Calu3 (cell line): ENCODE data around the gene DNAH7. TPM values are rescaled to one million over a fixed set of nuclear protein-coding genes. Genes with fewer than 3 reads are reported as not detected.

Experiments
- Bru-seq: library from RNA; stranded (reverse); fragments of 400-500 nt; gene quantifications from one replicate; lab custom pipeline; 2021; lab: Mats Ljungman, UMichigan
- BruChase-seq, 2 experiments: library from RNA; stranded (reverse); fragments of 400-500 nt; gene quantifications; one replicate each; lab custom pipeline; 2021; lab: Mats Ljungman, UMichigan
- BruUV-seq: library from RNA; stranded (reverse); fragments of 400-500 nt; replicated peaks from 2 replicates; lab custom pipeline; 2021; lab: Mats Ljungman, UMichigan
- CTCF ChIA-PET: fragments of 300-600 bp; sonication (Branson Sonifier 250); formaldehyde crosslinking; loops from one replicate; lab custom pipeline; 2022; ENCODE audit warnings: antibody characterized with exemption; lab: Charles Lee
- DNase-seq: peaks from one replicate; pipeline ENCODE4 v3.0.0; 2022
- H3K27ac Mint-ChIP-seq: one replicate; pipeline ENCODE4 v1.8.0; 2022; ENCODE audit warnings: mixed read lengths; ENCODE audit not compliant: unreplicated experiment
- H3K27me3 Mint-ChIP-seq: one replicate; pipeline ENCODE4 v1.8.0; 2022; ENCODE audit warnings: mixed read lengths; ENCODE audit not compliant: unreplicated experiment
- H3K36me3 Mint-ChIP-seq: one replicate; pipeline ENCODE4 v1.8.0; 2022; ENCODE audit warnings: mild to moderate bottlenecking, moderate library complexity, mixed read lengths; ENCODE audit not compliant: insufficient read depth, unreplicated experiment
- H3K4me1 Mint-ChIP-seq: one replicate; pipeline ENCODE4 v1.8.0; 2022; ENCODE audit warnings: mild to moderate bottlenecking, low read depth, mixed read lengths; ENCODE audit not compliant: unreplicated experiment
- H3K4me3 Mint-ChIP-seq: one replicate; pipeline ENCODE4 v1.8.0; 2022; ENCODE audit warnings: mild to moderate bottlenecking, low read depth, moderate library complexity, mixed read lengths; ENCODE audit not compliant: unreplicated experiment
- H3K9me3 Mint-ChIP-seq: one replicate; pipeline ENCODE4 v1.8.0; 2022; ENCODE audit warnings: low read depth, mixed read lengths; ENCODE audit not compliant: unreplicated experiment
- intact Hi-C: fragments of 100-400 bp; cut with micrococcal nuclease; formaldehyde crosslinking; loops from one replicate; pipeline ENCODE4 v1.10.0; 2022; ENCODE audit not compliant: unreplicated experiment
- long read RNA-seq: library from polyadenylated mRNA; stranded (forward); transcript quantifications from one replicate; pipeline ENCODE4 v2.0.0, GENCODE V29; 2022
- total RNA-seq: library from RNA; stranded (reverse); gene quantifications from 2 replicates; pipeline ENCODE4 v1.2.3, GENCODE V29; 2022
- TF ChIP-seq, protein P1 (sequence below): fragments of 200-600 bp; IDR thresholded peaks from one replicate; pipeline ENCODE4 v1.8.0; 2022; ENCODE audit warnings: antibody characterized with exemption; ENCODE audit not compliant: unreplicated experiment

The DNAH7 gene
- total RNA-seq (1.7 and 2.5 TPM in 2 replicates), Bru-seq, nascent RNA (percentile 39 among the genes with signal in this experiment), BruChase-seq, experiment 1, labeled RNA remaining after a 6-hour chase (percentile 28 among the genes with signal in this experiment), BruChase-seq, experiment 2, labeled RNA remaining after a 2-hour chase (percentile 31 among the genes with signal in this experiment)
- long read RNA-seq, partial matches to known transcripts: 1 of 1 reads
- long read RNA-seq, other reads (novel, unspliced or antisense): 0 of 1 reads

DNA sequence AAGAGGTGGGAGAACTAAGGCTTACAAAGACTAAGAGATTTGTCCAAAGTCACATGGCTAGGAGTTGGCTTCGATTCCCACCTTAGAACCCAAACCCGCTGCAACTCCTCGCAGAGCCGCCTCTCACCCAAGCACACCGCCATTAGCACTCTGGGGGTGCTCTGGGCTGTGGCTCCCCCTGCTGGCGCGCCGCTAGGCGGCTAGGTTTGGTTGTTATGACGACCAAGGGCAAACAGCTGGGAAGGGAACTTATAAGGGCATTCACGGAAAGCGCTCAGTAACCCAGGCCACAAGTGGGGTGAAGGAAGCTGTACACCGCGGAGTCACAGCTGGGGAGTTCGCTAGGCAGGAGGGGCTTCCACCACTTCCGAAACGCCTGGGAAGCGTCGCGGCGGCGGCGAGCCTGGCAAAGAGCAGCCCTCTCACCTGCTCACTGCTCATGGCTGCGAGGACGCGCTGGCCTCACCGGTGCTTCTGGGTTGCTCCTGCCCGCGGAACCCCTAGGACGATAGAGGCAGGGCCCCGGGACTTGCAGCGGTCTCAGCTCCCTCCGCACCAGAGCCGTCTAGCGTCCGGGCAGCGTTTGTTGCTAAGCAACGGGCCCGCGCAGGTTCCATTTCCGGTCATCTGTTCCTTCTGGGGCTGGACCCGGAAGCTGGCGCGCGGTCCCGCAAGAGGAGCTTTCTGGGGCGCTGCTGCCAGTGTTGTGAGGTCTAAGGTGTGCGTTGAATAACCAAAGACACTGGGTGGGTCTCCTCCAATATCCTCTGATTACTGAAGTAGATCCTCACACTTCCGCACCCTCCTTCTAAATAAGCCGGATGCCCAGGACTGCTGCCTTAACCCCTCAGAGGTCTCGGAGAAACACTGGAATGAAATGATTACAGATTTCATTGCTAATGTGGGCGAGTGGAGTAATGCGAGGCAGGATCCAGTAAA, at the start of gene DNAH7:
Gene DNAH7, minus strand, starts transcription at position 567 of the 939 bp plus-strand sequence. Its CDS starts 126 bp downstream, at position 441.
- Mint-ChIP-seq H3K27ac (peak within 1 kb of the TSS; percentile 98), H3K27me3 (no peaks in the 10 kb centered on the region), H3K36me3 (peaks cover 15% of the 10 kb centered on the region), H3K9me3 (peaks cover 3% of the 10 kb centered on the region), H3K4me3 (peak within 1 kb of the TSS; percentile 87), H3K4me1 (no peaks in the 10 kb centered on the region)
- peak; percentile 90 for DNase-seq
- TF ChIP-seq, protein P1, sequence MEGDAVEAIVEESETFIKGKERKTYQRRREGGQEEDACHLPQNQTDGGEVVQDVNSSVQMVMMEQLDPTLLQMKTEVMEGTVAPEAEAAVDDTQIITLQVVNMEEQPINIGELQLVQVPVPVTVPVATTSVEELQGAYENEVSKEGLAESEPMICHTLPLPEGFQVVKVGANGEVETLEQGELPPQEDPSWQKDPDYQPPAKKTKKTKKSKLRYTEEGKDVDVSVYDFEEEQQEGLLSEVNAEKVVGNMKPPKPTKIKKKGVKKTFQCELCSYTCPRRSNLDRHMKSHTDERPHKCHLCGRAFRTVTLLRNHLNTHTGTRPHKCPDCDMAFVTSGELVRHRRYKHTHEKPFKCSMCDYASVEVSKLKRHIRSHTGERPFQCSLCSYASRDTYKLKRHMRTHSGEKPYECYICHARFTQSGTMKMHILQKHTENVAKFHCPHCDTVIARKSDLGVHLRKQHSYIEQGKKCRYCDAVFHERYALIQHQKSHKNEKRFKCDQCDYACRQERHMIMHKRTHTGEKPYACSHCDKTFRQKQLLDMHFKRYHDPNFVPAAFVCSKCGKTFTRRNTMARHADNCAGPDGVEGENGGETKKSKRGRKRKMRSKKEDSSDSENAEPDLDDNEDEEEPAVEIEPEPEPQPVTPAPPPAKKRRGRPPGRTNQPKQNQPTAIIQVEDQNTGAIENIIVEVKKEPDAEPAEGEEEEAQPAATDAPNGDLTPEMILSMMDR: peak; percentile 61
- TSS peak; percentile 98 for BruUV-seq
- CTCF ChIA-PET: interaction anchor here (0.6 to 1.2 kb wide), 7 partner anchors 10 to 535 kb away, joined by 3 to 5 read pairs (median 4); no protein-coding TSS in a partner anchor
- intact Hi-C loops: loop anchor here (5.0 to 10.0 kb wide), 3 partner anchors 131 to 751 kb away; no protein-coding TSS in a partner anchor

DNA sequence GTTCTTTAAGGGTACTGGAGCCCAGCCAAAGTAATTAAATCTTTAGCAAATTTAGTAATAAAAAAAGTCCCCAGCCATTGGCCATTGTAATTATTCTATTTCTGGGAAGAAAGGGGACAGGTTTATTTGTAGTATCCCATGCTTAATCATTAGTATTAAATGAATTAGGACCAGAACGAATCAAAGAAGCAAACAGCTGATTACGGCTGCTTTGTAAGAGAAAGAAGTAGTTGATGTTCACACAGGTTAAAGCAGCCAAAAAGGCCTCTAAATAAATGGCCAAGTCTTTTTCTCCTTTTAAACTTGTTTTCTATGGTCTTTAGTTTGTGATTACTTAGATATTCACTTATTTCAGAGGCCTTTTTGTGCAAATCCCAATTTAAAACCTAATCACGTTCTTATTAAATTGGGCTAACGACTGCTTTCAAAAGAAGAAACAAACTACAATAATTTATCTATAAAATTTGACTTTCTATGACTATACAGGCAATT, 48.6 kb upstream of the DNAH7 start:
- intact Hi-C loops: no loop called here
- Mint-ChIP-seq H3K36me3 (peaks cover 11% of the 10 kb centered on the region), H3K4me3 (no peak overlapping the region), H3K4me1 (peaks cover 13% of the 10 kb centered on the region), H3K27me3 (no peaks in the 10 kb centered on the region), H3K27ac (no peak overlapping the region), H3K9me3 (no peaks in the 10 kb centered on the region)
- CTCF ChIA-PET: no interaction called here
- no TSS peak for BruUV-seq
- TF ChIP-seq, protein P1: no peak
- DNase-seq: no peak

DNA sequence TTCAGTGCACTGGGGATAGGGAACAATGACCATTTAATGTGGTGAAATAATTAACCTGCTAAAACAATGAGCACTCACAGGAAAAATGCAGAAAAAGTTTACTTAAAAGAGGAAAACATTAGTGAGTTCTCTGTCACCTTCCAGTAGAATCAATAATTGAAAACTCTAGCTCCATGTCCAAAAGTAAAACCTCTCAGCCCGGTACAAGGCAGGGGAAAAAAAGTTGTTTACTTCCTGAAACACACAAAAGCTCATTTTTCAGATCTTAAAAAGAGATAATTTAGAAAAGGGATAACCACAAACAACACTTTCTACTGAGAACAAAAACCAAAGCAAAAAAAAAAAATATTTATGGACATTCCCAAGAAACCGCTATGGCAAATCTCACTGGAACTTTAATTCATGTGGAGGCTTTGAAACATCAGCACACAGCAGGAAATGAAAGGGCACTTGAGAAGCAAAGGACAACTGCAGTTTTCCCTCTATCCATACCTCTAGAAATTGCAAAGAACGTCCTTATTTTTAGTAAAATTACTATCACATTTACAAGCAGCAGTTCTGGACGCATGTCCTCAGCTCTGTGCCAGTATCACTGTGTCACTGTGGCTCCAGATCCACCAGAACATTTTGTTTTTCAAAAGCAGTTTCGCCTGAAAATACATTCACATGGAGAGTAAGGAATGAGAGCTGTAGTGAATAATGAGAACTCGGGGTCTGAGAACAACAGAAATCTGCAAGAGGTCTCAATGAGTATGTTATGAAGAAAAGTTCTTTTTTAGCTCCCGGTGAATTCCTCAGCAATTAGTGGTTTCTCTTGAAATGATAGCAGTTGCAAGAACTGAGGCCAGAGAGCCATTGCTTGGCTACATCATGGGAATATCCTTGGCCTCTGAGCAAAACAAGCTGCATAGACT, 44.7 kb upstream of the DNAH7 start:
- Mint-ChIP-seq H3K4me3 (peak overlapping the region; percentile 56), H3K36me3 (peaks cover 12% of the 10 kb centered on the region), H3K27me3 (no peaks in the 10 kb centered on the region), H3K9me3 (no peaks in the 10 kb centered on the region), H3K4me1 (peaks cover 20% of the 10 kb centered on the region), H3K27ac (peak overlapping the region; percentile 95)
- intact Hi-C loops: loop anchor here (2.0 kb wide), 1 partner anchor 47 kb away; no protein-coding TSS in a partner anchor
- no TSS peak for BruUV-seq
- CTCF ChIA-PET: interaction anchor here (0.7 to 1.7 kb wide), 7 partner anchors 12 to 1995 kb away, joined by 3 to 11 read pairs (median 4); partner anchors contain the start of genes DNAH7 and STK17B
- TF ChIP-seq, protein P1: no peak
- DNase-seq: peak; percentile 19
